Body of pancreas (tissue), 4 donors: ENCODE measurements around the gene C1QTNF3.
"Not testable (repeated sequence)": the region's sequence is repeated elsewhere in the genome, so short reads cannot be mapped to it uniquely, and the experiment has no call there.

Experiments used
- POLR2A ChIP-seq, 3 donors: fragments of 450-650 bp; IDR thresholded peaks; one replicate each; pipeline ENCODE4 v1.6.1; 2016; ENCODE audit warnings: antibody characterized with exemption in 3 of 3, mild to moderate bottlenecking in 2 of 3
- TF ChIP-seq, protein P1 (sequence below), 7 experiments: fragments of 450-650 bp in 4 of 7; fragments of 200-600 bp in 3 of 7; sonication (generic) in 3 of 7; IDR thresholded peaks; one replicate each; pipeline ENCODE4 v1.5.1; 2016 to 2019; ENCODE audit warnings: antibody characterized with exemption in 7 of 7

DNA sequence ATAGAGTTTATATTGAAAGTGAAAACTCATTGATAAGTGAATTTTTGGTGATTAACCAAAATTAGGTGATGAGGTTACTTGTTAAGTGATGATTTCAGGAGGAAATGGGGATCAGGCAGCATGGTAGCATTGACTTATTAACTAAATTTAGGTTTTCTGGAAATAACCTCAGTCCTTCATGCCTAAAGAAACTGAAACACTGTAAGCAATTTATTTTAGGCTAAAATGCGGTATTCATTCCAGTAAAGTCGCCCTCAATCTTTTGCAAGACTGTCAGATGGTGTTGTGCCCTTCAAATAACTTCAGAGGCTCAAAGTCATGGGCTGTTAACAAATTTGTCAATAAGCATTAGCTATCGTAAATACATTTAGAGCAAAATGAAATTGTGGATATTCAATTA lies 27.6 kb upstream of the C1QTNF3 start:
- TF ChIP-seq, protein P1, sequence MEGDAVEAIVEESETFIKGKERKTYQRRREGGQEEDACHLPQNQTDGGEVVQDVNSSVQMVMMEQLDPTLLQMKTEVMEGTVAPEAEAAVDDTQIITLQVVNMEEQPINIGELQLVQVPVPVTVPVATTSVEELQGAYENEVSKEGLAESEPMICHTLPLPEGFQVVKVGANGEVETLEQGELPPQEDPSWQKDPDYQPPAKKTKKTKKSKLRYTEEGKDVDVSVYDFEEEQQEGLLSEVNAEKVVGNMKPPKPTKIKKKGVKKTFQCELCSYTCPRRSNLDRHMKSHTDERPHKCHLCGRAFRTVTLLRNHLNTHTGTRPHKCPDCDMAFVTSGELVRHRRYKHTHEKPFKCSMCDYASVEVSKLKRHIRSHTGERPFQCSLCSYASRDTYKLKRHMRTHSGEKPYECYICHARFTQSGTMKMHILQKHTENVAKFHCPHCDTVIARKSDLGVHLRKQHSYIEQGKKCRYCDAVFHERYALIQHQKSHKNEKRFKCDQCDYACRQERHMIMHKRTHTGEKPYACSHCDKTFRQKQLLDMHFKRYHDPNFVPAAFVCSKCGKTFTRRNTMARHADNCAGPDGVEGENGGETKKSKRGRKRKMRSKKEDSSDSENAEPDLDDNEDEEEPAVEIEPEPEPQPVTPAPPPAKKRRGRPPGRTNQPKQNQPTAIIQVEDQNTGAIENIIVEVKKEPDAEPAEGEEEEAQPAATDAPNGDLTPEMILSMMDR (IDR thresholded peaks at IDR 0.05) = not testable (repeated sequence)
- TF ChIP-seq POLR2A (IDR thresholded peaks at IDR 0.05) = not testable (repeated sequence)
